ENCODE measurements around the gene BRMS1L. TPM values are rescaled to one million over a fixed set of nuclear protein-coding genes. Genes with fewer than 3 reads are reported as not detected.
"Not testable (repeated sequence)": the region's sequence is repeated elsewhere in the genome, so short reads cannot be mapped to it uniquely, and the experiment has no call there.

Gene BRMS1L
- total RNA-seq, 2 donors from 2014 or later = 5.5 to 10.2 TPM

GRCh38 chr14:35808638-35809563 lies 17.2 kb upstream of the BRMS1L start, which contains the start of gene RALGAPA1:
Gene RALGAPA1 (minus strand): TSS chr14:35809295. CDS start chr14:35808835, 460 bp downstream.
- Histone ChIP-seq H3K27ac (peak within 1 kb of the TSS; percentile 90 to 95), H3K4me1 (peaks cover 0 to 23% of the 10 kb centered on the region in 2 donors), H3K4me3 (peak within 1 kb of the TSS; percentile 75 to 78)
- DNase-seq (ENCODE audit: low spot score) = peak; percentile 97
- not testable (repeated sequence) for H3K9me3 ChIP-seq, H3K36me3 ChIP-seq, H3K27me3 ChIP-seq
- TF ChIP-seq CTCF (IDR thresholded peaks at IDR 0.05) = peak in 1 of 2 donors; percentile 35

- H3K4me3 ChIP-seq = peak overlapping the region; percentile 75 to 78
- H3K36me3 ChIP-seq = no peaks in the 10 kb centered on the region
- peaks cover 0 to 23% of the 10 kb centered on the region in 2 donors for H3K4me1 ChIP-seq
- no peak for DNase-seq (ENCODE audit: low spot score)
- no peak for TF ChIP-seq CTCF (IDR thresholded peaks at IDR 0.05)
- H3K27ac ChIP-seq = peak overlapping the region; percentile 90 to 95
- no peaks in the 10 kb centered on the region for H3K27me3 ChIP-seq
- no peaks in the 10 kb centered on the region for H3K9me3 ChIP-seq
Measured at GRCh38 chr14:35809597-35809996, 16.5 kb upstream of the BRMS1L start.

- Histone ChIP-seq H3K9me3 (no peaks in the 10 kb centered on the region), H3K27ac (no peak overlapping the region), H3K4me3 (no peak overlapping the region), H3K36me3 (no peaks in the 10 kb centered on the region), H3K27me3 (no peaks in the 10 kb centered on the region), H3K4me1 (peaks cover 0 to 21% of the 10 kb centered on the region in 2 donors)
- no peak for DNase-seq (ENCODE audit: low spot score)
- TF ChIP-seq CTCF (IDR thresholded peaks at IDR 0.05) = no peak
Measured at GRCh38 chr14:35810963-35811362, 15.2 kb upstream of the BRMS1L start.

- TF ChIP-seq CTCF (IDR thresholded peaks at IDR 0.05) = peak; percentile 41 to 76
- Histone ChIP-seq H3K27ac (no peak overlapping the region), H3K9me3 (no peaks in the 10 kb centered on the region), H3K27me3 (no peaks in the 10 kb centered on the region), H3K4me1 (no peaks in the 10 kb centered on the region), H3K4me3 (no peak overlapping the region), H3K36me3 (no peaks in the 10 kb centered on the region)
- DNase-seq (ENCODE audit: low spot score) = no peak
Measured at GRCh38 chr14:35814371-35815005, 11.7 kb upstream of the BRMS1L start.

GRCh38 chr14:35818346-35819115 lies 7.6 kb upstream of the BRMS1L start:
- H3K27me3 ChIP-seq = no peaks in the 10 kb centered on the region
- H3K4me1 ChIP-seq = no peaks in the 10 kb centered on the region
- H3K9me3 ChIP-seq = no peaks in the 10 kb centered on the region
- no peak overlapping the region for H3K4me3 ChIP-seq
- no peak for DNase-seq (ENCODE audit: low spot score)
- TF ChIP-seq CTCF (IDR thresholded peaks at IDR 0.05) = peak; percentile 47 to 68
- no peak overlapping the region for H3K27ac ChIP-seq
- no peaks in the 10 kb centered on the region for H3K36me3 ChIP-seq

Data from right atrium auricular region (tissue), 2 donors.